SU-DHL-6 (cell line): ENCODE results near the gene PDZRN3.

Source experiments
- EZH2phosphoT487 ChIP-seq: fragments of 200-600 bp; sonication (generic), shearing (Covaris generic); conservative IDR thresholded peaks from 2 replicates; pipeline ENCODE4 v1.6.1; 2018; ENCODE audit warnings: mild to moderate bottlenecking, antibody characterized with exemption, low read length, moderate library complexity, mixed read lengths
- TF ChIP-seq, protein P1 (sequence below): fragments of 200-600 bp; sonication (generic); IDR thresholded peaks from one replicate; pipeline ENCODE4 v1.5.1; 2017; ENCODE audit warnings: antibody characterized with exemption, mild to moderate bottlenecking, low read length, moderate library complexity; ENCODE audit not compliant: insufficient read depth, poor library complexity, severe bottlenecking

DNA sequence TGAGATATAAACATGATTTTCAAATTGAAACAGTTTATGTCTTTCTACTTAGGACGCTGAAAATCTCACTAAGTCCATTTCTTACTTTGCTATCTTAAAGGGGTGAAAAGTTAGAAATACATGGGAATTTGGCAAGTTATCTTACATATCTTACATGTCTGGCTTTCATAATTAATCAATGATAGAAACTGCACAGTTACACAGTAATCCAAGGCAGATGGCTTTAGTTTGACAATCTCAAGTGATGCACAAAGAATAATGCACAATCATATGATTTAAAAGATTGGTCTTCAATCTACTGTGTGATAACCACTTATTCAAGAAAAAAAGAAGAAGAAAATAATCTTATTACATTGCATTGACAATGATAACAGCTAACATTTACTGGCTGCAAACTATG, 14.2 kb downstream of the PDZRN3 start:
- no peak for TF ChIP-seq EZH2phosphoT487
- TF ChIP-seq, protein P1, sequence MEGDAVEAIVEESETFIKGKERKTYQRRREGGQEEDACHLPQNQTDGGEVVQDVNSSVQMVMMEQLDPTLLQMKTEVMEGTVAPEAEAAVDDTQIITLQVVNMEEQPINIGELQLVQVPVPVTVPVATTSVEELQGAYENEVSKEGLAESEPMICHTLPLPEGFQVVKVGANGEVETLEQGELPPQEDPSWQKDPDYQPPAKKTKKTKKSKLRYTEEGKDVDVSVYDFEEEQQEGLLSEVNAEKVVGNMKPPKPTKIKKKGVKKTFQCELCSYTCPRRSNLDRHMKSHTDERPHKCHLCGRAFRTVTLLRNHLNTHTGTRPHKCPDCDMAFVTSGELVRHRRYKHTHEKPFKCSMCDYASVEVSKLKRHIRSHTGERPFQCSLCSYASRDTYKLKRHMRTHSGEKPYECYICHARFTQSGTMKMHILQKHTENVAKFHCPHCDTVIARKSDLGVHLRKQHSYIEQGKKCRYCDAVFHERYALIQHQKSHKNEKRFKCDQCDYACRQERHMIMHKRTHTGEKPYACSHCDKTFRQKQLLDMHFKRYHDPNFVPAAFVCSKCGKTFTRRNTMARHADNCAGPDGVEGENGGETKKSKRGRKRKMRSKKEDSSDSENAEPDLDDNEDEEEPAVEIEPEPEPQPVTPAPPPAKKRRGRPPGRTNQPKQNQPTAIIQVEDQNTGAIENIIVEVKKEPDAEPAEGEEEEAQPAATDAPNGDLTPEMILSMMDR = no peak
